ENCODE measurements around the gene AAR2.

AAR2 gene

GRCh38 chr20:36235892-36236785, at the start of gene AAR2:
Gene AAR2 (plus strand): TSS chr20:36236478. CDS start chr20:36239869, 3,391 bp downstream.
- peak; percentile 72 for DNase-seq

DNA sequence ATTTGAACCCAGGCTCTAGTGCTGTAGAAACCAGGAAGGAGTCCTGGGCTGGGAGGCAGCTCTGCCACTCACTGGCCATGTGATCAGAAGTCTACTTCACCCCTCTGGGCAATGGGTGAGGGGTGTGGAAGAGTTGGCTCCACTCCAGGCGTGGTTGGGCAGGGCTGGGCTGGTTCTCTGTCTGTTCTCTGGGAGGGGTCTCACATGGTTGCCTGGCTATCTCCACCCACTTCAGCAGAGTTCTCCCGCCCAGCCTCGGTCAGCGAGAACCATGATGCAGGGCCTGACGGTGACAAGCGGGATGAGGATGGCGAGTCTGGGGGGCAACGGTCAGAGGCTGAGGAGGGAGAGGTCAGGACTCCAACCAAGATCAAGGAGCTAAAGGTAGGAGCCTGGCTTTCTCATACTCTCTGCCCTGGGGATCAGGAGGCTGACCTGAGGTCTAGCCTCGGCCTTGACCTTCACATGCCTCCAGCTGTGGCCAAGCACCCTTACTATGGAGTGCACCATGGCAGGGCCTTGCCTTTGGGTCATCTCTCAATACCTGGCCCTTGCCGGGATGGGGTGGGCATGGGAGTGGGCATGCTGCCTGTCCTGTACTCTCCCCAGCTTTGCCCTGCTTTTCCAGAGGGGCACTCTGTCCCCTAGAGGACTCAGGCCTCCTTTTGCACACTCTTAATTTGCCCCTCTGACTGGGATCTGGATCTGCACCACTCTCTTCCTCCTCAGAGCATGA, 42.1 kb upstream of the AAR2 start:
- DNase-seq: no peak

- DNase-seq: no peak
Measured at GRCh38 chr20:36196676-36197075, 39.6 kb upstream of the AAR2 start.

DNA sequence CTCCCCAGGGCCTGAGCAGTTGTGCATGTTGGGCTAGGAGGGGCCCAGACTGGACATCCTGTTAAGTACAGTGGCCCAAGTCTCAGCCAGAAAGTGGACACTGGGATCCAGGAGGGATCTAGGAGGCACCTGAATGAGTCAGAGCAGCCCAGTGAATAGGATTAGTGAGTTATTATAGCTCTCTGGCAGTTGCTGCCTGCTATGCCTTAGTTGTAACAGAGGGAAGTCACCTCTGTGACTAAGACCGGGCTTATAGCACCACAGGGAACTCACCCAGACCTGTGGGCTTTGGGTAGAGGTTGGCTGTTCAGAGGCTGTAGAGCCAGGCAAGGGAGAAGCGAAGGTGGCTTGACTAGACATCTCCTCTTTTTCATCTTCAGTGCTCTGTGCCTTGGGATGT, 39.0 kb upstream of the AAR2 start:
- DNase-seq: no peak

DNA sequence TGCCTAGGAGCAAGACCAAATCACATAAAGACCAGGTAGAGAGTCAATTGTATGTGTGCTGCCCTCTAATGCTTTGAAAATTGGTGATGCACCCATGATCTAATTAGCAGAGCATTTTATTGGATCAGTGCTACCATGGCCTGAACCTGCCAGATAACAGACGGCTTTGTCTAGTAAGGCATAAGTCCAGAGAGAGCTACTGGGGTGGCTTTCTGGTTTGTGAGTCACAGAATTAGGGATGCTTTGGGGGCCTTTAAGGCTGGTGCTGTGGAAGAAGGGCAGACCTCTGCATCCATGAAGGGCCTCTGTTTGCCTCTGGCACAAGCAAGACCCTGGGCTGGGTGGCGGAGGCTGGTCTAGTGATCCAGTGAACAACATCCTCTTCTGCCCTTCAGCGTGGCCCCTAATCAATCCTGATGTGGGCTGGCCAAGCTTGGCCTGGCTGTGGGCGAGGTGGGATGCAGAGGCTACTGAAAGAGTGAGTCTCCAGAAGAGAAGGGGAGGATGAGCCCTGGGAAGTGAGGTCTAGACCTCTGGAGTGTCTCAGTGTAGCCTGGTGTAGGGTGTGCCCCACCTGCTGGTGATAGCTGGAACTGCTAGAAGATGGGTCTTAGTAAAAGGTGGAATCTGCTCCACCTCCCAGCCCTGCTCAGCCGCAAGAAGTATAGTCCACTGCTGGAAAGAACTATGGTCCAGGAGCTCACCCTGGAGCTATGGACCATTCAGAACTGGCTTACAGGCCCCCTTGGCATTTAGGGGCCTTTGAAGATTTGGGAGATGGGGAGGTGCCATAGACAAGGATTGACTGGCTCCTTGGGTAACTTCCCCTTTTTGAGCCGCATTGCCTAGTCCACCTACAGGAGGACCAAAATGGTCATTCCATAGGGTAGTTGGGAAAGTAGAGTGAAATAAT, 36.7 kb upstream of the AAR2 start:
- DNase-seq: peak; percentile 58 to 78

DNA sequence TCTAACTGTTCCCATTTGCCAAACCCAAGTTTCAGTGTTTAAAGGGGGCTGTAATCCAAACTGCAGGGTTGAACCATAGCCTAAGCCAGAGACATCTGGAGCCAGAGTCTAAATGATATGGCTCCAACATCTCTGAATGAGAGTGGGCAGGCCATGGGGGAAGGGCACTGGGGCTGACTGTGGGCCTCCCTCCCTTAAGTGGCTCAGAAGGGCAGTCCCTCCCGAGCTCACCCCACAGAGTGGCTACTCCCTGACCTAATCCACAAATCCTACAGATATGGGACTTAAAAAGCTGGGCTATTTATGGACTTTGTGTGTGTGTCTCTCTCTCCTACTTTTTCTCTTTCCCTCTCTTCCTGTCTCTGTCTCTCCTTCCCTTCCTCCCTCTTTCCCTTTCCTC, 35.8 kb upstream of the AAR2 start:
- no peak for DNase-seq

GRCh38 chr20:36201198-36201597, 35.1 kb upstream of the AAR2 start:
- no peak for DNase-seq

- DNase-seq: peak; percentile 63 to 77
Measured at GRCh38 chr20:36202891-36203338, 33.4 kb upstream of the AAR2 start.

- no peak for DNase-seq
Measured at GRCh38 chr20:36203861-36204260, 32.4 kb upstream of the AAR2 start.

GRCh38 chr20:36205026-36205425, 31.3 kb upstream of the AAR2 start:
- no peak for DNase-seq

DNA sequence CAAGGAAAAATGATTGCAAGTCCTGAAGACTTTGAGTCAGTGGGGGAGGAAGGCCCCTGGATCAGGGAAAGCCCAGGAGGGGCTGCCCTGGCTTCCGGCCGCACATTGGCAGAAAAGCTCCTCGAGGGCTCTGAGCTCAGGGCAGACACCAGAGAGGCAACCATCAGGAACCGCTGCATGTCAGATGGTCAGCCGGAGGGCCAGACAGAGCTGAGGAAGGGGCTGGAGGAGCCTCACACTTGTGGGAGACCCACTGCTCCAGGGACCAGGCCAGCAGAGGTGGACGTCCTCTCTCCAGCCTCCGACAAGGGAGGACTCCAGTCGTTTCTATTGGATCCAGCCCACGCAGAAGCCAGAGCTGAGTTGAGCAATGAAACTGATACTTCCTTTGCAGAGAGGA, 30.2 kb upstream of the AAR2 start:
- no peak for DNase-seq

GRCh38 chr20:36206641-36207040, 29.6 kb upstream of the AAR2 start:
- DNase-seq: no peak

DNA sequence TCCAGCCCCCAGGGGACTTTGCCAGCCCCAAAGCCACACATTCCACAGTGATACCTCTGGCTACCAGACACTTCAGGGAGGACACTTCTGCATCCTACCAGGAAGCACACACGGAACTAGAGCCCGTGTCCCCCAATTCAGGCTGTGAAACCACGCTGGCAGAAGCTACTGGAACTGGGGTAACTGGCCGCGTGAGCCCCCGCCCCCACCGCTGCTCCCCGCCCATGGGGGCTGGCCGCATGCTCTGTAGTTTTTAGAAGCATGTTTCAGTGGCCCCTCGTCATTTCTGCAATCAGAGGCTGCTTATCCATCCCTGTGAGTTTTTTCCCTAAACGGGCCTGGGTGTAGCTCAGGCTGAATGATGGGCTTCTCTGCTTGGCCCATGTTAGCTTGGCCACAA, 28.7 kb upstream of the AAR2 start:
- no peak for DNase-seq

GRCh38 chr20:36208257-36208656, 28.0 kb upstream of the AAR2 start:
- no peak for DNase-seq

GRCh38 chr20:36210436-36211021, 25.7 kb upstream of the AAR2 start:
- no peak for DNase-seq

- DNase-seq: no peak
Measured at GRCh38 chr20:36213362-36213761, 22.9 kb upstream of the AAR2 start.

GRCh38 chr20:36214684-36215256, 21.5 kb upstream of the AAR2 start:
- no peak for DNase-seq

DNA sequence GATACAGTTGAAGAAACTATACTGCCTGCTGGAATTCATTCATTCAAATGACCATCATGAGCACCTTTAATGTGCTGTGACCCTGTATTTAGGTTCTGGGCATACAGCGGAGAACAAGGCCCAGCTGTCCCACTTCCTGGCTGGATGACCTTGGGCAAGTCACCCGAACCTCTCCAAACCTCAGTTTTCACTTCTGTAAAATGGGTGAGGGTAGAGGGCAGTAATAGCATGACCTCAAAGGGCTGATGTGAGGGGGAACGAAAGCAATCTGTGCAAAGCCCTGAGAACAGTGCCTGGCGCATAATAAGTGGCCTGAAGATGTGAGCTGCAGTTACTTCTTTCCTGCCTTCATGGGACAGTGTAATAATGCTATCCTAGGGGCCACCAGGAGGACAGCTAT, 20.5 kb upstream of the AAR2 start:
- no peak for DNase-seq

GRCh38 chr20:36216314-36217025, 19.8 kb upstream of the AAR2 start:
- DNase-seq: no peak

- no peak for DNase-seq
Measured at GRCh38 chr20:36217226-36217625, 19.1 kb upstream of the AAR2 start.

GRCh38 chr20:36218380-36219064, 17.8 kb upstream of the AAR2 start:
- DNase-seq: no peak

All from activated CD4-positive, alpha-beta T cell treated with anti-CD3 and anti-CD28 coated beads for 4 hours (primary cell).